Medulla oblongata (tissue), 1 donor: ENCODE measurements around the gene STX2.
"Not testable (repeated sequence)": the region's sequence is repeated elsewhere in the genome, so short reads cannot be mapped to it uniquely, and the experiment has no call there.

Experiments used
- DNase-seq: peaks from one replicate; pipeline ENCODE4 v3.0.0-alpha.2; 2015; ENCODE audit errors: extremely low spot score

Gene STX2

GRCh38 chr12:130765186-130765659, 73.8 kb downstream of the STX2 start:
- DNase-seq, result no peak

GRCh38 chr12:130764475-130765185, 74.4 kb downstream of the STX2 start:
- DNase-seq, result no peak

GRCh38 chr12:130764073-130764472, 75.0 kb downstream of the STX2 start:
- no peak for DNase-seq

GRCh38 chr12:130762319-130762675, 76.8 kb downstream of the STX2 start:
- no peak for DNase-seq

- peak; percentile 70 for DNase-seq
These were observed 77.3 kb downstream of the STX2 start for GRCh38 chr12:130761537-130762318.

GRCh38 chr12:130754234-130754901, 84.7 kb downstream of the STX2 start:
- peak; percentile 48 for DNase-seq

- no peak for DNase-seq
These were observed 86.3 kb downstream of the STX2 start for GRCh38 chr12:130752692-130753230.

- not testable (repeated sequence) for DNase-seq
These were observed 87.0 kb downstream of the STX2 start for GRCh38 chr12:130752037-130752436.

- no peak for DNase-seq
These were observed 90.3 kb downstream of the STX2 start for GRCh38 chr12:130748786-130749185.

- DNase-seq, result peak; percentile 89
These were observed 90.9 kb downstream of the STX2 start for GRCh38 chr12:130747867-130748740.

GRCh38 chr12:130746546-130746945, 92.5 kb downstream of the STX2 start:
- no peak for DNase-seq

GRCh38 chr12:130745921-130746320, 93.1 kb downstream of the STX2 start:
- DNase-seq, result no peak

- DNase-seq, result no peak
These were observed 94.8 kb downstream of the STX2 start for GRCh38 chr12:130744274-130744673.

GRCh38 chr12:130743606-130744005, 95.4 kb downstream of the STX2 start:
- no peak for DNase-seq

- no peak for DNase-seq
These were observed 95.9 kb downstream of the STX2 start for GRCh38 chr12:130743176-130743575.

- DNase-seq, result no peak
These were observed 96.3 kb downstream of the STX2 start for GRCh38 chr12:130742716-130743115.

GRCh38 chr12:130742112-130742511, 96.9 kb downstream of the STX2 start:
- no peak for DNase-seq
